M059J (cell line): ENCODE results near the gene LRRC8B. TPM values are rescaled to one million over a fixed set of nuclear protein-coding genes. Genes with fewer than 3 reads are reported as not detected.
"Not testable (repeated sequence)": the region's sequence is repeated elsewhere in the genome, so short reads cannot be mapped to it uniquely, and the experiment has no call there.

ENCODE experiments used
- DNase-seq: peaks from one replicate; pipeline ENCODE4 v3.0.0-alpha.2; 2012; ENCODE audit warnings: low read depth
- total RNA-seq: library from RNA; depleted of rRNA; stranded (reverse); fragments of >200 nt; shearing (Covaris generic); gene quantifications from 2 replicates; pipeline ENCODE4 v1.2.3, GENCODE V29; 2014; rRNA removed

Gene LRRC8B
- total RNA-seq: 0.30 and 0.32 TPM in 2 replicates

GRCh38 chr1:89524369-89525168 lies at the start of gene LRRC8B:
Gene LRRC8B, plus strand, starts transcription at chr1:89524829. Its CDS starts 57,822 bp downstream, at chr1:89582651.
- peak; percentile 68 for DNase-seq

- DNase-seq: no peak
Measured at GRCh38 chr1:89475269-89475668, 49.4 kb upstream of the LRRC8B start.

- no peak for DNase-seq
Measured at GRCh38 chr1:89476072-89476471, 48.6 kb upstream of the LRRC8B start.

GRCh38 chr1:89483010-89483756 lies 41.4 kb upstream of the LRRC8B start:
- peak; percentile 71 for DNase-seq

GRCh38 chr1:89483757-89484077 lies 40.9 kb upstream of the LRRC8B start:
- no peak for DNase-seq

GRCh38 chr1:89484092-89485038 lies 40.3 kb upstream of the LRRC8B start:
- no peak for DNase-seq

GRCh38 chr1:89487972-89488371 lies 36.7 kb upstream of the LRRC8B start:
- DNase-seq: no peak

- peak; percentile 22 for DNase-seq
Measured at GRCh38 chr1:89489047-89489729, 35.4 kb upstream of the LRRC8B start.

- DNase-seq: no peak
Measured at GRCh38 chr1:89490389-89490788, 34.2 kb upstream of the LRRC8B start.

GRCh38 chr1:89499320-89499719 lies 25.3 kb upstream of the LRRC8B start:
- DNase-seq: peak; percentile 8

GRCh38 chr1:89502042-89502441 lies 22.6 kb upstream of the LRRC8B start:
- DNase-seq: no peak

GRCh38 chr1:89502895-89503294 lies 21.7 kb upstream of the LRRC8B start:
- no peak for DNase-seq

- DNase-seq: no peak
Measured at GRCh38 chr1:89503690-89504089, 20.9 kb upstream of the LRRC8B start.

GRCh38 chr1:89510061-89510460 lies 14.6 kb upstream of the LRRC8B start:
- DNase-seq: not testable (repeated sequence)

- no peak for DNase-seq
Measured at GRCh38 chr1:89512996-89513720, 11.5 kb upstream of the LRRC8B start.

GRCh38 chr1:89516055-89516454 lies 8.6 kb upstream of the LRRC8B start:
- peak; percentile 66 for DNase-seq

- DNase-seq: peak; percentile 36
Measured at GRCh38 chr1:89518221-89518631, 6.4 kb upstream of the LRRC8B start.

GRCh38 chr1:89519779-89520358 lies 4.8 kb upstream of the LRRC8B start:
- DNase-seq: peak; percentile 13

GRCh38 chr1:89521977-89522376 lies 2.7 kb upstream of the LRRC8B start:
- DNase-seq: not testable (repeated sequence)
